Loucy (cell line): ENCODE results near the gene CXCL10.

Source experiments
- H2AFZ ChIP-seq: fragments of 200-600 bp; sonication (generic); 2 replicates; pipeline ENCODE4 v1.6.0; 2016; ENCODE audit warnings: antibody characterized with exemption, mild to moderate bottlenecking, low read length, moderate library complexity
- H3F3A ChIP-seq: fragments of 200-600 bp; 2 replicates; pipeline ENCODE4 v1.6.0; 2016; ENCODE audit warnings: antibody characterized with exemption, low read depth, mild to moderate bottlenecking
- H3K27me3 ChIP-seq: fragments of 200-600 bp; sonication (generic); 2 replicates; pipeline ENCODE4 v1.6.1; 2014; ENCODE audit warnings: low read length, mild to moderate bottlenecking; ENCODE audit not compliant: insufficient read depth, poor library complexity, severe bottlenecking
- H3K36me3 ChIP-seq: fragments of 200-600 bp; sonication (generic); 2 replicates; pipeline ENCODE4 v1.6.1; 2016; ENCODE audit warnings: low read length; ENCODE audit not compliant: insufficient read depth
- H3K4me1 ChIP-seq: fragments of 200-600 bp; sonication (generic); 2 replicates; pipeline ENCODE4 v1.5.1; 2014; ENCODE audit warnings: low read length, mild to moderate bottlenecking; ENCODE audit not compliant: insufficient read depth, poor library complexity, severe bottlenecking
- H3K4me2 ChIP-seq: fragments of 200-600 bp; sonication (generic); 2 replicates; pipeline ENCODE4 v1.6.0; 2014; ENCODE audit warnings: antibody characterized with exemption, low read length, low read depth, mild to moderate bottlenecking; ENCODE audit not compliant: poor library complexity, severe bottlenecking
- H3K4me3 ChIP-seq: fragments of 200-600 bp; sonication (generic); 2 replicates; pipeline ENCODE4 v1.5.1; 2014; ENCODE audit warnings: low read length, mild to moderate bottlenecking, mixed read lengths; ENCODE audit not compliant: poor library complexity, severe bottlenecking
- H3K79me2 ChIP-seq: fragments of 200-600 bp; sonication (generic); 2 replicates; pipeline ENCODE4 v1.6.1; 2014; ENCODE audit warnings: low read length; ENCODE audit not compliant: insufficient read depth
- H3K9ac ChIP-seq: fragments of 200-600 bp; sonication (generic); 2 replicates; pipeline ENCODE4 v1.6.0; 2014; ENCODE audit warnings: mild to moderate bottlenecking, low read depth, low read length, moderate library complexity; ENCODE audit not compliant: poor library complexity, severe bottlenecking
- H3K9me2 ChIP-seq: fragments of 200-600 bp; sonication (generic); replicated peaks from 2 replicates; pipeline ENCODE4 v1.6.1; 2016; ENCODE audit warnings: low read depth, low read length, mixed read lengths
- H3K9me3 ChIP-seq: fragments of 200-600 bp; sonication (generic); 2 replicates; pipeline ENCODE4 v1.6.1; 2014; ENCODE audit warnings: mild to moderate bottlenecking, antibody characterized with exemption, low read length, low read depth; ENCODE audit not compliant: insufficient read depth
- H4K20me1 ChIP-seq: fragments of 200-600 bp; sonication (generic); 2 replicates; pipeline ENCODE4 v1.6.0; 2014; ENCODE audit warnings: antibody characterized with exemption, low read length, mild to moderate bottlenecking; ENCODE audit not compliant: insufficient read depth, poor library complexity, severe bottlenecking
- EZH2phosphoT487 ChIP-seq: fragments of 200-600 bp; IDR thresholded peaks from 2 replicates; pipeline ENCODE4 v1.6.1; 2018; ENCODE audit warnings: antibody characterized with exemption, mild to moderate bottlenecking, moderate library complexity, borderline replicate concordance
- TF ChIP-seq, protein P1 (sequence below): fragments of 200-600 bp; sonication (generic); conservative IDR thresholded peaks from 2 replicates; pipeline ENCODE4 v1.5.1; 2014; ENCODE audit warnings: mild to moderate bottlenecking, antibody characterized with exemption, low read length

Gene CXCL10

DNA sequence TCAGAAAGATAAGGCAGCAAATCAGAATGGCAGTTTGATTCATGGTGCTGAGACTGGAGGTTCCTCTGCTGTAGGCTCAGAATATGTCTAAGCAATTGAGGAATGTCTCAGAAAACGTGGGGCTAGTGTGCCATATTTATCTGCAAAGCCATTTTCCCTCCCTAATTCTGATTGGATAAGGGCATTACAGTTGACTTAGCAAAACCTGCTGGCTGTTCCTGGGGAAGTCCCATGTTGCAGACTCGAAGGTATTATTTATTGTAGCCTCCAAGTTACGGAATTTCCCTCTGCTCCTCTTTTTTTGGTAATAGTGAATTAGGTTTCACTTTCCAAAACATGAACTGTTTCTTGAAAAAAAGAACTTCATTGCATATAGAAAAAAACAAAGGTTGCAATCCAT is at the start of gene CXCL10:
Gene CXCL10 (minus strand): TSS at position 109 of the 400 bp plus-strand sequence. CDS start 66 bp downstream, at position 43.
- Histone ChIP-seq H2AFZ (no peak within 1 kb of the TSS), H3K9ac (no peak within 1 kb of the TSS), H3K4me2 (no peak within 1 kb of the TSS), H3K36me3 (no peaks in the 10 kb centered on the region), H3K9me2 (no peaks in the 10 kb centered on the region), H3K9me3 (no peaks in the 10 kb centered on the region), H3K27me3 (no peaks in the 10 kb centered on the region), H3F3A (no peaks in the 10 kb centered on the region), H3K79me2 (no peaks in the 10 kb centered on the region), H3K4me3 (no peak within 1 kb of the TSS), H3K4me1 (no peaks in the 10 kb centered on the region), H4K20me1 (no peaks in the 10 kb centered on the region)
- TF ChIP-seq, protein P1, sequence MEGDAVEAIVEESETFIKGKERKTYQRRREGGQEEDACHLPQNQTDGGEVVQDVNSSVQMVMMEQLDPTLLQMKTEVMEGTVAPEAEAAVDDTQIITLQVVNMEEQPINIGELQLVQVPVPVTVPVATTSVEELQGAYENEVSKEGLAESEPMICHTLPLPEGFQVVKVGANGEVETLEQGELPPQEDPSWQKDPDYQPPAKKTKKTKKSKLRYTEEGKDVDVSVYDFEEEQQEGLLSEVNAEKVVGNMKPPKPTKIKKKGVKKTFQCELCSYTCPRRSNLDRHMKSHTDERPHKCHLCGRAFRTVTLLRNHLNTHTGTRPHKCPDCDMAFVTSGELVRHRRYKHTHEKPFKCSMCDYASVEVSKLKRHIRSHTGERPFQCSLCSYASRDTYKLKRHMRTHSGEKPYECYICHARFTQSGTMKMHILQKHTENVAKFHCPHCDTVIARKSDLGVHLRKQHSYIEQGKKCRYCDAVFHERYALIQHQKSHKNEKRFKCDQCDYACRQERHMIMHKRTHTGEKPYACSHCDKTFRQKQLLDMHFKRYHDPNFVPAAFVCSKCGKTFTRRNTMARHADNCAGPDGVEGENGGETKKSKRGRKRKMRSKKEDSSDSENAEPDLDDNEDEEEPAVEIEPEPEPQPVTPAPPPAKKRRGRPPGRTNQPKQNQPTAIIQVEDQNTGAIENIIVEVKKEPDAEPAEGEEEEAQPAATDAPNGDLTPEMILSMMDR: no peak
- TF ChIP-seq EZH2phosphoT487: no peak

GRCh38 chr4:76072760-76073159 is 49.5 kb upstream of the CXCL10 start:
- H3K27me3 ChIP-seq: no peaks in the 10 kb centered on the region
- H3K9me2 ChIP-seq: no peaks in the 10 kb centered on the region
- no peaks in the 10 kb centered on the region for H3K79me2 ChIP-seq
- H3F3A ChIP-seq: no peaks in the 10 kb centered on the region
- TF ChIP-seq, protein P1: no peak
- TF ChIP-seq EZH2phosphoT487: no peak
- H3K36me3 ChIP-seq: no peaks in the 10 kb centered on the region
- H3K4me3 ChIP-seq: no peak overlapping the region
- H3K4me1 ChIP-seq: no peaks in the 10 kb centered on the region
- no peaks in the 10 kb centered on the region for H3K9me3 ChIP-seq
- H3K9ac ChIP-seq: no peak overlapping the region
- H3K4me2 ChIP-seq: no peak overlapping the region
- H4K20me1 ChIP-seq: no peaks in the 10 kb centered on the region
- H2AFZ ChIP-seq: no peak overlapping the region

GRCh38 chr4:76067652-76068286 is 44.5 kb upstream of the CXCL10 start:
- no peaks in the 10 kb centered on the region for H4K20me1 ChIP-seq
- H3F3A ChIP-seq: no peaks in the 10 kb centered on the region
- H3K27me3 ChIP-seq: no peaks in the 10 kb centered on the region
- H3K4me2 ChIP-seq: no peak overlapping the region
- no peaks in the 10 kb centered on the region for H3K4me1 ChIP-seq
- H3K36me3 ChIP-seq: no peaks in the 10 kb centered on the region
- H3K9me2 ChIP-seq: no peaks in the 10 kb centered on the region
- no peaks in the 10 kb centered on the region for H3K79me2 ChIP-seq
- H3K4me3 ChIP-seq: no peak overlapping the region
- no peak overlapping the region for H2AFZ ChIP-seq
- no peak for TF ChIP-seq EZH2phosphoT487
- TF ChIP-seq, protein P1: peak; percentile 88
- H3K9me3 ChIP-seq: no peaks in the 10 kb centered on the region
- no peak overlapping the region for H3K9ac ChIP-seq
